Measurements from ENCODE around the gene KCNK1. TPM values are rescaled to one million over a fixed set of nuclear protein-coding genes. Genes with fewer than 3 reads are reported as not detected.

The KCNK1 gene
- total and polyA plus RNA-seq, 2 of the 8 experiments (the other 6 are each of a cell fraction or from before 2014, with no cell fraction given), result 11.9 to 16.5 TPM

GRCh38 chr1:233664804-233665574, 51.1 kb downstream of the KCNK1 start:
- H3K4me2 ChIP-seq (ENCODE audit: insufficient read depth in 1 of 2, low read depth in 2 of 2, low read length in 2 of 2), result no peak overlapping the region
- H4K5ac ChIP-seq (ENCODE audit: insufficient read length, low read depth, low read length), result no peak overlapping the region
- H2BK120ac ChIP-seq (replicated peaks; ENCODE audit: low read depth, low read length), result no peak overlapping the region
- CTCF ChIA-PET (ENCODE audit: partially characterized antibody), result interaction anchor here (1.1 to 2.7 kb wide), 2 partner anchors 14 to 34 kb away, joined by 3 to 10 read pairs; no protein-coding TSS in a partner anchor
- H2BK5ac ChIP-seq (ENCODE audit: low read depth, low read length), result no peak overlapping the region
- no peak overlapping the region for H2BK20ac ChIP-seq (ENCODE audit: low read length)
- no peaks in the 10 kb centered on the region for H3K27me3 ChIP-seq (replicated peaks in 1 of 4; ENCODE audit: control insufficient read depth in 3 of 4, extremely low read depth in 1 of 4, insufficient read depth in 3 of 4, low read length in 3 of 4)
- 89% methylated on average over 5 of the region's 5 CpGs; no CpG with 5 or more reads in 1 of the 2 experiments for WGBS, 2 experiments (ENCODE audit: extremely low coverage in 1 of 2, insufficient coverage in 1 of 2, insufficient read length in 1 of 2, insufficient replicate concordance in 2 of 2, low coverage in 1 of 2, low lambda C conversion rate in 2 of 2, missing lambda C conversion rate in 1 of 2)
- H3K4me3 ChIP-seq (ENCODE audit: extremely low read depth in 1 of 4, insufficient read depth in 2 of 4, low read depth in 3 of 4, low read length in 4 of 4), result no peak overlapping the region
- H2BK15ac ChIP-seq (ENCODE audit: low read length), result no peak overlapping the region
- no peak overlapping the region for H3K9ac ChIP-seq (replicated peaks in 1 of 4; ENCODE audit: extremely low read depth in 1 of 4, low read depth in 3 of 4, low read length in 3 of 4)
- FAIRE-seq (no peak), DNase-seq (ENCODE audit: low read depth in 1 of 2, low spot score in 2 of 2) (no peak)
- H4K91ac ChIP-seq (replicated peaks; ENCODE audit: insufficient read length, low read length), result no peak overlapping the region
- POLR2A ChIA-PET (ENCODE audit: partially characterized antibody), result no interaction called here
- no peaks in the 10 kb centered on the region for H4K20me1 ChIP-seq (replicated peaks in 1 of 2; ENCODE audit: control insufficient read depth in 1 of 2, insufficient read depth in 2 of 2, low read length in 2 of 2)
- H3K56ac ChIP-seq (replicated peaks; ENCODE audit: insufficient read length, low read depth, low read length), result no peak overlapping the region
- H3K27ac ChIP-seq (ENCODE audit: low read depth, low read length), result no peak overlapping the region
- H2AK5ac ChIP-seq (ENCODE audit: low read depth, low read length), result no peak overlapping the region
- H3K9me3 ChIP-seq (ENCODE audit: insufficient read depth in 2 of 2, low read depth in 1 of 2, low read length in 1 of 2), result no peaks in the 10 kb centered on the region
- H3K79me1 ChIP-seq (ENCODE audit: low read depth, low read length), result no peaks in the 10 kb centered on the region
- no peak overlapping the region for H3K18ac ChIP-seq (ENCODE audit: extremely low read depth, low read length)
- no peaks in the 10 kb centered on the region; a peak in 1 of 4 replicates for H3K79me2 ChIP-seq (ENCODE audit: control insufficient read depth in 1 of 2, insufficient read depth in 2 of 2, low read length in 2 of 2)
- H3K14ac ChIP-seq (ENCODE audit: insufficient read length), result no peak overlapping the region
- TF ChIP-seq TAF1 (IDR thresholded peaks at IDR 0.05; ENCODE audit: low read depth, low read length) (no peak), SAP30 (IDR thresholded peaks at IDR 0.05; ENCODE audit: insufficient read depth, insufficient replicate concordance, low read length) (no peak), BACH1 (IDR thresholded peaks at IDR 0.05; ENCODE audit: low read length) (no peak), ASH2L (IDR thresholded peaks at IDR 0.05; ENCODE audit: low read length) (no peak), ZNF274 (IDR thresholded peaks at IDR 0.05; ENCODE audit: borderline replicate concordance, extremely low read depth, low read length) (no peak), RNF2 (IDR thresholded peaks at IDR 0.05; ENCODE audit: borderline replicate concordance, low read depth, low read length, missing control alignments, poor library complexity, severe bottlenecking) (no peak)
- no peak overlapping the region for H4K8ac ChIP-seq (ENCODE audit: extremely low read depth, insufficient read depth, low read length)
- H2BK12ac ChIP-seq (ENCODE audit: low read depth, low read length), result no peak overlapping the region
- H3K4ac ChIP-seq (replicated peaks; ENCODE audit: insufficient read length, low read depth, low read length), result no peak overlapping the region
- H3K36me3 ChIP-seq (ENCODE audit: control insufficient read depth in 2 of 4, insufficient read depth in 4 of 4, low read length in 3 of 4), result peaks cover 0 to 4% (median under 1%) of the 10 kb centered on the region in 4 experiments; a peak in 3 of 8 replicates
- H3K4me1 ChIP-seq (replicated peaks in 1 of 4; ENCODE audit: control insufficient read depth in 3 of 4, insufficient read depth in 4 of 4, low read length in 3 of 4), result 0 out of 7 replicates have a peak, but pooled peaks cover 0 to 2% (median 0%) of the 10 kb centered on the region in 4 experiments
- H2AFZ ChIP-seq (ENCODE audit: low read length), result no peak overlapping the region
- H3K23ac ChIP-seq (ENCODE audit: insufficient read length), result no peak overlapping the region
- no peaks in the 10 kb centered on the region for H3K23me2 ChIP-seq (ENCODE audit: low read depth, low read length)

All from H1 (cell line).